Stimulated activated CD4-positive, alpha-beta T cell treated with anti-CD3 and anti-CD28 coated beads, Interleukin-2, amount 100 ng/mL, for 48 hours (primary cell): ENCODE data around the gene BCL3.

Experiments used
- DNase-seq, 2 donors: peaks; one replicate each; pipeline ENCODE4 v3.0.0-alpha.2; 2020

The BCL3 gene

GRCh38 chr19:44796701-44797115 is 48.2 kb downstream of the BCL3 start:
- peak in 1 of 2 donors; percentile 4 for DNase-seq

GRCh38 chr19:44799627-44800346 is 51.3 kb downstream of the BCL3 start:
- DNase-seq: no peak

- peak; percentile 87 to 90 for DNase-seq
These were observed 52.0 kb downstream of the BCL3 start for GRCh38 chr19:44800461-44800860.

DNA sequence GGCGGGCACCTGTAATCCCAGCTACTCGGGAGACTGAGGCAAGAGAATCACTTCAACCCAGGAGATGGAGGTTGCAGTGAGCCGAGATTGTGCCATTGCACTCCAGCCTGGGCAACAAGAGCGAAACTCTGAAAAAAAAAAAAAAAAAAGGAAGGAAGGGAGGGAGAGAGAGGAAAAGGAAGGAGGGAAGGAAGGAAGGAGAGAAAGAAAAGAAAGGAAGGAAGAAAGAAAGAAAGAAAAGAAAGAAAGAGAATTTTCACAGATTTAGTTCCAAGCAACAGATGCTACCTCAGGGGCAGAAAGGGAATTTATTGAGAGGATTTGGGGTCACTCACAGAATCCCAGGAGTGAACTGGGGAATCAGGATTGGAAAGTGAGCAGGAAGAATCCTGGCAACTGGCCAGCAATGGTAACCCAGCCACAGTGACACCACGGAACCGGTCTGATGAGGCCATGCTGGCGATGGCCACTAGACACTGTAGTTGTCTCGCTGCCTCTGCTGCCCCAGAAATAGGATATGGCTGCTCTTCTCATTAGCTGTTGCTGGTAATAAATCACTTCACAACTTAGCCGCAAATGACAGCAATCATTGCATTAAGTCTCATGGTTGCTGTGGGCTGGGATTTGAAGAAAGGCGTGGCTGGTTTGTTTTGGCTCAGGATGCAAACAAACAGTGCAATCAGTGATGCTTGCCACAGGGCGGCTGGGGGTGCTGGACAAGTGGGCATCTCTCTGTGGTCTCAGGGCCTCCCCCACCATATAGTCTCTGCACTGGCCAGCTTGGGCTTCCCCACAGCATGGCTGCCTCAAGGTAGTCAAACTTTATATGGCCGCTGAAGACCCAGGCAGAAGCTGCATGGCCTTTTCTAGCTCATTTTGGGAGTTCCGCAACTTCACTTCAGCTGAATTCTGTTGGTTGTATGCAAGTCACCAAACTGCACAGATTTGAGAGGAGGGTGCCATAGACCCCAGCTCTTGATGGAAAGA is 55.2 kb downstream of the BCL3 start:
- DNase-seq: no peak

DNA sequence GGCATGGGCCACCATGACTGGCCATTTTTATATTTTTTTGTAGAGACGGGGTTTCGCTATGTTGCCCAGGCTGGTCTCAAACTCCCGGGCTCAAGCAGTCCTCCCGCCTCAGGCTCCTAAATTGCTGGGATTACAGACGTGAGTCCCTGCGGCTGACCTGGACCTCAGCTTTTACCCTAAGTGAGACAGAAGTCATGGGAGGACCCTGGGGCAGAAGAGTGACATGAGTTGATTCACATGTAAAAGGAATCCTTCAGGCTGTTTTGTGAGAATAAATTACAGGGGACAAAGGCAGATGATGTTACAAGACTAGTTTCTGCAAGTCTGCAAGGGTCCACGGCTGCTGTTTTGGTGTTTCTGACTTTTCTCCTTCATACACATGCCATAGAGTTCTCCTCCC is 57.8 kb downstream of the BCL3 start:
- DNase-seq: no peak

DNA sequence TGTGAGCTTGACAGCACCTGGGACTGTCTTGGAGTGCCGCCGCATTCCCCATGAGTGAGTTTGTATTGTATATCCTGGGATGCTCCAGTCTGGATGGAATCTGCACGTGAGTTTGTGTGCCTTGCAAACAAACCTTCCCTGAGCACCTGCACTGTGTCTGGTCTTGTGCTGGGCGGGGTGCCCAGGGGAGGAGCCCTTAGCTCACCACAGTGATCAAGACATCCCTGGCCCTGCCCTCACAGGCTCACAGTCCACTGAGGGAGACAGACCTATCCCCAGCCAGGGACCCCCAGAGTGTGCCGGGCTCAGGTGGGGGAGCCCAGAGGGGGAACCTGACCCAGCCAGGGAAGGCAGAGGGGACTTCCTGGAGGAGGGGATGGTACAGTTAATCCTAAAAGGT is 58.7 kb downstream of the BCL3 start:
- no peak for DNase-seq

DNA sequence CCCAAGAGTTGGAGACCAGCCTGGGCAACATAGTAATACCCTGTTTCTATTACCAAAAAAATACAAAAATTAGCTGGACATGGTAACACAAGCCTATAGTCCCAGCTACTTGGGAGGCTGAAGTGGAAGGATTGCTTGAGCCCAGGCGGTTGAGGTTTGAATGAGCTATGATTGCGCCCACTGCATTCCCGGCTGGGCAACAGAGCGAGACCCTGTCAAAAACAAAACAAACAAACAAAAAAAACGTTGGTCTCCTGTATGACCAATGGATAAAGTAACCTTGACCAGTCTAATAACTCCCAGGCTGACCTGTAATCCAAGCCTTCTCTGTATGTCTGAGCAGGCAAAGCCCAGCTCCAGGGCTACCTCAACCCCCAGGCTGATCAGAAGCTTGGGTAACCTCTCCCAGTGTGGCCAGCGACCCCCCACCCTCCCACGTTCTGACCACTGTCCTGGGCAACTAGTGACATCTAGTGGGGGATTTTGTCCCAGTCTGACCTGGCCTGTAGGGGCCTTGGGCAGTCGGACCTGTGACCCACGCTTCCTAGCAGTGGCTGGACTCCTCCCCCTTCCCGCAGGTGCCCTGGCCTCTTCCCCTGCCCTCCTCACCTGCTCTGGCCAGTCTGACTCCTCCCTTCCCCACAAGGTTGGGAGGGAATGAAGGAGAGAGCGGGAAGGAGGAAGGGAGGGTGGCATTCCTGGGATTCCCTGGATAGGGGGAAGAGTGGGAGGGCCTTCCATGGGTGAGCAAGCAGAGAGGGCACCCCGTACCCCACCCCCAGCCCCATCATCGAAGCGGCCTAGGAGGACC is 59.3 kb downstream of the BCL3 start:
- DNase-seq: no peak

DNA sequence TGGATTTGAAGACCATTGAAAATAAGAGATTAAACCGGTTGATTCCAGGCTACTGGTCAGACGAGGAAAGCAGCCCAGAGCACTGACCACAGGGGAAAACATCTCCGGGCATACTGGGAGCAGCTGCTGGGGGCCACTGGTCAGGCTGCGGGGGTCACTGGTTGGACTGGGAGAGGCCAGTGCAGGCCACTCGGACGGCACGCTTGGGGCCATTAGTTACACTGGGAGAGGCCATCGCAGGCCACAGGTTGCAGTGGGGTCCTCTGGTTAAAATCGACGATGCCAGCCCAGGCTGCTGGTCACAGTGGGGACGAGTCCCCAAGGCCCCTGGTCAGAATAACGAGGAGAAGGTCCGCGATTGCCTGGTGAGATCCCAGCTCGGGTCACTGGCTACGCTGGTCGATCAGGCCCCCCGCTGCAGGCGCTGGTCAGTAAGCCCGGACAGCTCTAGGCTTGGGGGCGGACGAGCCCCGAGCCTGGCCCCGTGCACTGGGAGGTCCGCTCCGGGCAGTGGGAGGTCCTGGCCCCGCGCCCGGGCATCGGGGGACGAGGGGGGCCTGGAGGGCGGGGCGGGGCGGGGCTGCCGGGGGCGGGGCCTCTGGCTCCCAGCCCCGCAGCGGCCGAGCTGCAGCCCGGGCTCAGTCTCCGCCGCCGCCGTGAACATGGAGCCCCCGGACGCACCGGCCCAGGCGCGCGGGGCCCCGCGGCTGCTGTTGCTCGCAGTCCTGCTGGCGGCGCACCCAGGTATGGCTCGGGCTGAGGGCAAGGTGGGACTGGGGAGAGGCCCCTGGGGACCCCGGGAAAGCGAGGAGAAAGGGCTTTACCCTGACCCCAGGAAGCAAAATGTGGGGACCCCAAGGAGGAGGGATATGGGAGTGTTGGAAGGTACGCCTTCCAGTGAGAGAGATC is 60.2 kb downstream of the BCL3 start, which contains the start of gene BCAM:
BCAM (plus strand) TSS at position 641 of the 909 bp plus-strand sequence; CDS start at position 663, 22 bp downstream.
- no peak for DNase-seq
